Endodermal cell (in vitro differentiated cells): ENCODE data around the gene ARL16. TPM values are rescaled to one million over a fixed set of nuclear protein-coding genes. Genes with fewer than 3 reads are reported as not detected.

Experiments used
- DNase-seq: peaks from one replicate; pipeline ENCODE4 v3.0.0-alpha.2; 2017
- H3K27ac ChIP-seq: 2 replicates; pipeline ENCODE4 v1.5.1; 2013; ENCODE audit warnings: mild to moderate bottlenecking, low read depth, low read length, moderate library complexity
- H3K27me3 ChIP-seq: 2 replicates; pipeline ENCODE4 v1.6.1; 2013; ENCODE audit warnings: mild to moderate bottlenecking, low read length, moderate library complexity; ENCODE audit not compliant: insufficient read depth, control insufficient read depth, poor library complexity, severe bottlenecking
- H3K36me3 ChIP-seq: 2 replicates; pipeline ENCODE4 v1.7.0; 2013; ENCODE audit warnings: mild to moderate bottlenecking, low read length, moderate library complexity; ENCODE audit not compliant: control insufficient read depth, insufficient read depth
- H3K4me1 ChIP-seq: one replicate; pipeline ENCODE4 v1.7.0; 2013; ENCODE audit warnings: low read length; ENCODE audit not compliant: control insufficient read depth, insufficient read depth
- H3K4me3 ChIP-seq: 2 replicates; pipeline ENCODE4 v1.5.1; 2013; ENCODE audit warnings: mild to moderate bottlenecking, low read length, moderate library complexity
- H3K9ac ChIP-seq: 2 replicates; pipeline ENCODE4 v1.6.1; 2013; ENCODE audit warnings: mild to moderate bottlenecking, low read length, moderate library complexity; ENCODE audit not compliant: poor library complexity, severe bottlenecking; ENCODE audit errors: extremely low read depth
- H3K9me3 ChIP-seq: 2 replicates; pipeline ENCODE4 v1.6.1; 2013; ENCODE audit warnings: mild to moderate bottlenecking, low read length, moderate library complexity; ENCODE audit not compliant: control insufficient read depth
- H3K27ac Mint-ChIP-seq: 2 replicates; pipeline ENCODE4 v1.8.0; 2020; ENCODE audit warnings: mixed read lengths
- H3K27me3 Mint-ChIP-seq: 2 replicates; pipeline ENCODE4 v1.8.0; 2021; ENCODE audit warnings: mild to moderate bottlenecking, mixed read lengths; ENCODE audit not compliant: insufficient read depth
- H3K36me3 Mint-ChIP-seq: 2 replicates; pipeline ENCODE4 v1.8.0; 2020; ENCODE audit warnings: low read depth, mixed read lengths
- H3K4me1 Mint-ChIP-seq: 2 replicates; pipeline ENCODE4 v1.8.0; 2020; ENCODE audit warnings: mixed read lengths
- H3K4me3 Mint-ChIP-seq: 2 replicates; pipeline ENCODE4 v1.8.0; 2020; ENCODE audit warnings: mild to moderate bottlenecking, moderate library complexity, mixed read lengths
- H3K9me3 Mint-ChIP-seq: 2 replicates; pipeline ENCODE4 v1.8.0; 2020; ENCODE audit warnings: mild to moderate bottlenecking, mixed read lengths
- WGBS, 2 experiments: methylation state at CpG; one replicate each; pipeline versions ENCODE4 v1.1.5 to v1.1.7; 2013; ENCODE audit warnings: missing lambda C conversion rate in 2 of 2, mixed read lengths in 1 of 2; ENCODE audit not compliant: insufficient coverage in 1 of 2, insufficient read length in 1 of 2; 5-methylcytosine and 5-hydroxymethylcytosine counted together
- total RNA-seq, 2 donors: library from RNA; stranded (reverse); fragmentation: NEBNext Ultra II Directional in 1 of 2; extraction: Animal tissue kit (Norgen Biotek cat#: 25700) in 1 of 2; gene quantifications; 2 replicates in 1 of 2; 3 replicates in 1 of 2; pipeline ENCODE4 v1.2.1, GENCODE V29; 2021
- TF ChIP-seq, protein P1 (sequence below): fragments of 200-600 bp; sonication (generic); conservative IDR thresholded peaks from 2 replicates; pipeline ENCODE4 v1.5.0; 2021; ENCODE audit warnings: antibody characterized with exemption, mild to moderate bottlenecking

ARL16 gene
- total RNA-seq, 2 donors from 2014 or later = 41.2 to 47.8 TPM

DNA sequence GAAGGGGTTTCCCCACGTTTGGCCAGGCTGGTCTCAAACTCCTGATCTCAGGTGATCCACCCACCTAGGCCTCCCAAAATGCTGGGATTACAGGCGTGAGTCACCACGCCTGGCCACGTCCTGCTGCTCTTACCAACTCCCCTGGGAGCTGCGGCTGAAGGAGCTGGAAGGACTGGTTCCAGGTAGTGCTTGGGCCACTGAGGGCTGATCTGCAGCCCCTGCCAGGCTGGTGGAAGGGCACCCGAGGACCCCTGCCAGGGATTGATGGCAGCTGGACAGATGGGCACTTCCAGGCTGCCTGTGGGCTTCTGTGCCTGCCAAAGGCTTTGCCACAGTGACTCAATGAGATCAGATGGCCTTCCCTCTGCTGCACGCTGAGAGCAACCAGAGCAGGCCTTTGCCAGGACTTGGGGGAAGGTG is 19.5 kb downstream of the ARL16 start:
- no peaks in the 10 kb centered on the region for H3K27me3 ChIP-seq
- H3K27ac ChIP-seq = no peak overlapping the region
- TF ChIP-seq, protein P1, sequence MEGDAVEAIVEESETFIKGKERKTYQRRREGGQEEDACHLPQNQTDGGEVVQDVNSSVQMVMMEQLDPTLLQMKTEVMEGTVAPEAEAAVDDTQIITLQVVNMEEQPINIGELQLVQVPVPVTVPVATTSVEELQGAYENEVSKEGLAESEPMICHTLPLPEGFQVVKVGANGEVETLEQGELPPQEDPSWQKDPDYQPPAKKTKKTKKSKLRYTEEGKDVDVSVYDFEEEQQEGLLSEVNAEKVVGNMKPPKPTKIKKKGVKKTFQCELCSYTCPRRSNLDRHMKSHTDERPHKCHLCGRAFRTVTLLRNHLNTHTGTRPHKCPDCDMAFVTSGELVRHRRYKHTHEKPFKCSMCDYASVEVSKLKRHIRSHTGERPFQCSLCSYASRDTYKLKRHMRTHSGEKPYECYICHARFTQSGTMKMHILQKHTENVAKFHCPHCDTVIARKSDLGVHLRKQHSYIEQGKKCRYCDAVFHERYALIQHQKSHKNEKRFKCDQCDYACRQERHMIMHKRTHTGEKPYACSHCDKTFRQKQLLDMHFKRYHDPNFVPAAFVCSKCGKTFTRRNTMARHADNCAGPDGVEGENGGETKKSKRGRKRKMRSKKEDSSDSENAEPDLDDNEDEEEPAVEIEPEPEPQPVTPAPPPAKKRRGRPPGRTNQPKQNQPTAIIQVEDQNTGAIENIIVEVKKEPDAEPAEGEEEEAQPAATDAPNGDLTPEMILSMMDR = no peak
- H3K27me3 Mint-ChIP-seq = no peaks in the 10 kb centered on the region
- H3K27ac Mint-ChIP-seq = no peak overlapping the region
- DNase-seq = no peak
- H3K9ac ChIP-seq = no peak overlapping the region
- no peaks in the 10 kb centered on the region for H3K9me3 Mint-ChIP-seq
- peaks cover 13% of the 10 kb centered on the region for H3K4me1 Mint-ChIP-seq
- no peak overlapping the region for H3K4me3 Mint-ChIP-seq
- 89 to 96% methylated on average over 3 to 7 of the region's 7 CpGs for WGBS, 2 experiments
- H3K4me3 ChIP-seq = no peak overlapping the region
- H3K36me3 Mint-ChIP-seq = peaks cover 22% of the 10 kb centered on the region
- H3K9me3 ChIP-seq = no peaks in the 10 kb centered on the region
- peaks cover 15% of the 10 kb centered on the region for H3K4me1 ChIP-seq
- peaks cover 20% of the 10 kb centered on the region for H3K36me3 ChIP-seq

DNA sequence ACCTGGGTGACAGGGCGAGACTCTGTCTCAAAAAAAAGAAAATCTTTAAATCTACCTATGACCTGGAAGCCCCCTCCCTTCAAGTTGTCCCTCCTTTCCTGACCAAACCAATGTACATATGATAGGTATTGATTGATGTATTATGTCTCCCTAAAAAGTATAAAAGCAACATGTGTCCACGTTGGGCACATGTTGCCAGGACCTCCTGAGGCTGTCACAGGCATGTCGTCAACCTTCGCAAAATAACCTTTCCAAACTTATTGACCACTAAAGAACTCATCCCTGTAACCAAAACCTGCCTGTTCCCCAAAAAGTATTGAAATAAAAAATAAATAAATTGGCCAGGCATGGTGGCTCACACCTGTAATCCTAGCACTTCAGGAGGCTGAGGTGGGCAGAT is 21.6 kb downstream of the ARL16 start:
- Mint-ChIP-seq H3K27me3 (no peaks in the 10 kb centered on the region), H3K36me3 (peaks cover 9% of the 10 kb centered on the region), H3K27ac (no peak overlapping the region), H3K4me3 (no peak overlapping the region), H3K9me3 (no peaks in the 10 kb centered on the region), H3K4me1 (peaks cover under 1% of the 10 kb centered on the region)
- peaks cover 5% of the 10 kb centered on the region for H3K4me1 ChIP-seq
- 94 to 100% methylated on average over 1 to 4 of the region's 4 CpGs for WGBS, 2 experiments
- no peak overlapping the region for H3K4me3 ChIP-seq
- TF ChIP-seq, protein P1 = no peak
- H3K27ac ChIP-seq = no peak overlapping the region
- H3K9ac ChIP-seq = no peak overlapping the region
- peaks cover 5% of the 10 kb centered on the region for H3K36me3 ChIP-seq
- DNase-seq = no peak
- no peaks in the 10 kb centered on the region for H3K27me3 ChIP-seq
- no peaks in the 10 kb centered on the region for H3K9me3 ChIP-seq

DNA sequence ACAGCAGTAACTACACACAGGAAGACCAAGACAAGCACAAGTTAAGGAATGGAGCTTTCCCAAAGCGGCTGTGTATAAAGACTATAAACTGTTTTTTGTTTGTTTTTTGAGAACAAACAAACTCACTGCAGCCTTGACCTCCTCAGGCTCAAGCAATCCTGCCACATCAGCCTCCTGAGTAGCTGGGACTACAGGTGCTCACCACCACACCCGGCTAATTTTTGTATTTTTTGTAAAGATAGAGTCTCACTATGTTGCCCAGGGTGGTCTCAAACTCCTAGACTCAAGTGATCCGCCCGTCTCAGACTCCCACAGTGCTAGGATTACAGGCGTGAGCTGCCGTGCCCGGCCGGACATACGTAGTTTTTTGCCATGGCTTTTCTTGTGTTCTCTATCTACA is 23.2 kb downstream of the ARL16 start:
- Histone ChIP-seq H3K27ac (no peak overlapping the region), H3K4me3 (no peak overlapping the region), H3K36me3 (peaks cover 5% of the 10 kb centered on the region), H3K4me1 (peaks cover 11% of the 10 kb centered on the region), H3K9me3 (no peaks in the 10 kb centered on the region), H3K9ac (no peak overlapping the region), H3K27me3 (no peaks in the 10 kb centered on the region)
- DNase-seq = no peak
- Mint-ChIP-seq H3K4me1 (no peaks in the 10 kb centered on the region), H3K36me3 (peaks cover 8% of the 10 kb centered on the region), H3K9me3 (no peaks in the 10 kb centered on the region), H3K4me3 (no peak overlapping the region), H3K27me3 (no peaks in the 10 kb centered on the region), H3K27ac (no peak overlapping the region)
- TF ChIP-seq, protein P1 = no peak
- WGBS, 2 experiments = 90 to 94% methylated on average over 8 to 9 of the region's 9 CpGs
